Stimulated activated CD8-positive, alpha-beta memory T cell treated with anti-CD3 and anti-CD28 coated beads, Interleukin-15, amount 100 ng/mL, for 4 hours (primary cell): Measurements from ENCODE around the gene AHNAK.
A peak's percentile ranks its signal among the peaks of the same experiment; 100 is the strongest.

Source experiments
- DNase-seq, 2 donors: peaks; one replicate each; pipeline ENCODE4 v3.0.0-alpha.2; 2020; ENCODE audit warnings: low read depth in 2 of 2

AHNAK gene

DNA sequence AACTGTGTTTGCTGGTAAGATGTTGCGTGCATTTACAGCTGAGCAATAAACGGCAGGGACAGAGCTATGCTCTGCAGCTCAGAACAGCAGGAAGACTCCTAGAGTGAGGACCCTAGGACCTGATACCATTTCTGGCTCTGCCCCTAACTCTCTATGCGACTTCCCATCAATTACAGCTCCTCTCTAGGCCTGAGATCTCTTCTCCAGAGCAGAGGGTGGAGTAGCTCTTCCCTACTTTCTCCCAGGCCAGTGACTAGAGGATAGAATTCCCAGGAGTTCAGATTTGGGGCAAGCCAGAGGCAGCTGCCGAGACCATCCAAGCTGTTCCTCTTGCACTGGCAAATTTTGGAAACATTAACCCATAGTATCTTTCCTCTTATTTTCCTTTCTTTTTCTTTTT is 140.6 kb downstream of the AHNAK start:
- DNase-seq = no peak

DNA sequence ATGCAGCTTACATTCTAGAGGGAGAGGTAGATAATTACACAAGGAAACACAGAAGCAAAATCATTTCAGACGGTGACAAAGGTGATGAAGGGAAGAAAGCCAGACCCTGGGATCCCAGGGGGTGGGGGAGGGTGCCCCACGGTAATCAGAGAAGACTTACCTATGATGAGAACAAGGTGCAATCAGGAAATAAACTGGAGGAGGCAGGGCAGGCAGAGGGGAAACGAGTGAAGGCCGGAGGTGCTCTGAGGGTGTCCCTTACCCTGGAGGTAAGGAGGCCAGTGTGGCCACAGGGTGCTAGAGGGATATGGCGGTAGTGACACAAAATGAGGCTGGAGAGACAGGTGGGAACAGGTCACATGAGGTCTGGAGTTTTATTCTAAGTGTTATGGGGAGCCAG is 141.7 kb downstream of the AHNAK start:
- no peak for DNase-seq

DNA sequence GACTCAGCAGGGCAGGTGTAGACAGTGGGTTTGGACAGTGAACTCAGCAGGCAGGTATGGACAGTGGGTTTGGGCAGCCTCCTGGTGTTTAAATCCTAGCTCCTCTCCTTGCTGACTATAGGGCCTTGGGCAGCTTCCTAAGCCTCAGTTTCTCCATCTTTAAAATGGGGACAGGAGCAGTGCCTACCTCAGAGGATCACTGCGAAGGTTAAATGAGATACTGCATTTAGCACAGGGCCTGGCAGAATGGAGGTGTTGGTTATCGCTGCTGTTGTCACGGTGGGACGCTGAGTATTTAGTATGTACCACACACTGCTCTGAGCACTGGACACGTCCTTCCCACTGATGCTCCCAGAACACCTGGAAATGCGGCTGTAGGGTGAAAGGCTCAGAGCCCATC is 142.2 kb downstream of the AHNAK start:
- no peak for DNase-seq

DNA sequence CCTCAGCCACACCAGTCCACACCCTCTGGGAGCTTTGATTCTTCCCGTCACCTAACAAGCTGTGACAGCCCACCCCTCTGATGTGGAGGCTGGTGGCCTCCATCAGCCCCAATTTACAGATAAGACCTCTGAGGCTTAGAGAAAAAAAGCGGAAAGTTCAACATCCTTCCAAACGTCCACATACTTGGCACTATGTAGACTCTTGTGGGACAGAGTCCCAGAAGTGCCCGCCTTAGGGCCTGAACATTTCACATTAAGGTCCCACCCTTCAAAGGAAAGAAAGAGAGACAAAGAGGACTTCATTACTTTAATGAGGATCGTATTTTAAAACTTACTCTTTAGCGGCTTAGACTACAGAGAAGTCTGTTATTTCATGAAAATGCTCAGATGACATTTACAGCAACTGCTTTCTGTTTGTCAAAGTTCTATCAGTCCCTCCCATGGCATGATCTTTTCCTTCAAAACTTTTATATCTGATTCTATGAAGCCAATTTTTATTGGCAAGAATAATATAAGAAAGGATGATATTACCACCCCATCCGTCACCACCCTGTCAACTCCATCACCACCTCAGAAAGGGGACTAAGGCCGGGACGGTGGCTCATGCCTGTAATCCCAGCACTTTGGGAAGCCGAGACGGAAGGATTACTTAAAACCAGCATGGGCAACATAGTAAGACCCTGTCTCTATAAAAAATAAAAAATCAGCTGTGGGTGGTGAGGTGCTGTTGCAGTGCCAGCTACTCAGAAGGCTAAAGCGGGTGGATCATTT is 143.5 kb downstream of the AHNAK start:
- DNase-seq = no peak

DNA sequence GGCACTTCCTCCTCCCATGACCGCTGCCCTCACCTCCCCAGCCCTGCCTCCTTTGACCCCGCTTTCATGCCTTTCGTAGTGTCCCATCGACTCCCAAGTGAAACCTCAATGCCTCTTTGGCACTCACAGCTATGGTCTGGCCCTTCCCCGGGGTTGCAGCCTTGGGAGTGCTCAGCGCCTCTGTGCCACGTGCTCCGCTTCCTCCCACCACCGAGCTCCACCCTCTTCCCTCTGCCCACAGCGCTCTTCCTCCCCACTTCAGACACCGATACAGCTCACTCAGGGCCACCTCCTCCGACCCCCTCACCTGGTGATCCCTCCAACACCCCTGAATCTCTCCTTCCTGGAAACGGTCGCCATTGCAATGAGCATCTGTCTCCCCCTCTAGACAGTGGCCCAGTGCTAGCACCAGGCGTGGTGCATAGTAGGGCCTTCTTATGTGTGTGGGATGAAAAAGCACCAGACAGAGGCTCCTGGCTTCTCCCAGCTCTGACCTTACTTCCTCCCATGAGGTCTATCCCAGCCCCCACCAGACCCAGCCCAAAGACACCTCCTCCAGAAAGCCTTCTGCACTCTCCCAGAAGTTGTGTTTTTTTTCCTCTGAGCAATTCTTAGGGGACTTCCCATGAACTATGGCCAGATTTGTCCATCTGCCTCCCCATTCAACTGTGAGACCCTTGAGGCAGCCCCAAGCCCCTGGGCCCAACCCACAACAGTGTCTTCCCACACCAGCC is 144.2 kb downstream of the AHNAK start:
- DNase-seq = peak; percentile 15 to 30

DNA sequence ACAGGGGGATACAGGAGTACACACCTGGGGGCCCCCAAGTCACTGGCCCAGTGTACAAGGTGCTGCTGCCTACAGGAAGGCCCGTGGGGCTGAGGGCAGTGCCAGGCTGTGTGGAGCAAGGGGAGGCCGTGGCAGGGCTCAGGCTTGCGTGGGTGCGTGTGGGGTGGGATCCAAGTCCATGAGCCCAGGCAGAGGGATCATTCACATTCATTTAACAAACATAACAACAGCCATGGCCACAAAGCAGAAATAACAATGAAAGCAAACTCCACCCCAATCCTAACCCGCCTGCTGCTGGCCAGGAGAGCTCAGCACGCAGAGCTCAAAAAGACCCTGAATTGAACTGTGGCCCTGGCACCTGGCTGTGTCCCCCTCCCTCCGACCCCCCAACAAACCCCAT is 144.8 kb downstream of the AHNAK start:
- no peak for DNase-seq

GRCh38 chr11:62401356-62401755 is 145.2 kb downstream of the AHNAK start:
- DNase-seq = no peak

DNA sequence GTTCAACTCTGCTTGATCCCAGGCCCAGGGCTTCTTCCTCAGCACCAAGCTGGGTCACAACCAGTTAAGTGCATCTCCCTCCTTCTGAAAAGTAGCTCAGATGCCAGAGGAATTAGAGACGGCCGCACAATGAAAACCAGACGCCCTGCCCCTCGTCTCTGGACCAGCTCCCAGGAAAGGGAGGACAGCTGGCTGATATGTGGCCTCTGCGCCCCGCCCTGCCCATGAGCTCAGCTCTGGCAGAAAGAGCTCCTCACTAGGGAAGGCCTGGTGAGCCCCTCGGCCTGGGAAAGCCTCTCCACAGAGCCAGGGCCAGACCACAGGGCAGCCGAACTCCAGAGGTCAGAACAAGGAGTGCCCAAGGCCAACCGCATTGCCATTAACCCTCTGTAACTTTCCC is 145.8 kb downstream of the AHNAK start:
- no peak for DNase-seq

DNA sequence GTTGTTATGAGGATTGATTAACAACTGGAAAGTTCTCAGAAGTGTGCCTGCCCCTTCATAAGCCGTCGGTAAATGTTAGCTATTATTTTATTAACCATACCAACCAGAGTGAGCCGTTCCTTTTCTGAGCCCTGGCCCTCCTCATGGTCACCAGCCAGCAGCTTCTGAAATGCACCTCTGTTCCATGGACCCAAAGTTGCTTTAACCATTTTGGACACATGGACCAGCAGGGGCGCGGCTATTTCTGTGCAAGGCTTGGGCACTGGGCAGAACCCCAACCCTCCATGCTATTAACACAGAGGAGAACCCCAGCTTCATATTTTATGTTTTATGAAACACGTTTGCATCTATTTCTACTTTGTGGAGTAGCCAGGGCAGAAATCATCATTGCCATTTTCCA is 146.3 kb downstream of the AHNAK start:
- DNase-seq = no peak

DNA sequence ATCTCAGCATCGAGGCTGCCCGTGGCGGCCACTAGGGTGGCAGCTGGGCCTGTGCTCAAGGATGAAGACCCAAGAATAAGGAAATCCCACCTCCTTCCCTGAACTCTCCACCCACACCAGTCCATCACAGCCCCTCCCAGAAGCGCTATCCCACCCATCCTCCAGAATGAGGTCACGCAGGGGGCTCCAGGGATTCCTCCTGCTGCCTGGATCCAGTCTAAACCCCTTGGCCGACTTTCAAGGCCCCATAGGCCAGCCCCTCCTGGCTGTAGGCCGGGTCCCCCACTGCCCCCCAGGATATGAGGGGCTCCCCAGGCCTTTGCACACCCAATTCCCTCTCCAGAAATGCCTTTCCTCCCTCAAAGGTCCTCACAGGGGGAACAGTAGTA is 146.7 kb downstream of the AHNAK start:
- DNase-seq = no peak

- DNase-seq = no peak
Observed at GRCh38 chr11:62399172-62399877, 147.3 kb downstream of the AHNAK start.

DNA sequence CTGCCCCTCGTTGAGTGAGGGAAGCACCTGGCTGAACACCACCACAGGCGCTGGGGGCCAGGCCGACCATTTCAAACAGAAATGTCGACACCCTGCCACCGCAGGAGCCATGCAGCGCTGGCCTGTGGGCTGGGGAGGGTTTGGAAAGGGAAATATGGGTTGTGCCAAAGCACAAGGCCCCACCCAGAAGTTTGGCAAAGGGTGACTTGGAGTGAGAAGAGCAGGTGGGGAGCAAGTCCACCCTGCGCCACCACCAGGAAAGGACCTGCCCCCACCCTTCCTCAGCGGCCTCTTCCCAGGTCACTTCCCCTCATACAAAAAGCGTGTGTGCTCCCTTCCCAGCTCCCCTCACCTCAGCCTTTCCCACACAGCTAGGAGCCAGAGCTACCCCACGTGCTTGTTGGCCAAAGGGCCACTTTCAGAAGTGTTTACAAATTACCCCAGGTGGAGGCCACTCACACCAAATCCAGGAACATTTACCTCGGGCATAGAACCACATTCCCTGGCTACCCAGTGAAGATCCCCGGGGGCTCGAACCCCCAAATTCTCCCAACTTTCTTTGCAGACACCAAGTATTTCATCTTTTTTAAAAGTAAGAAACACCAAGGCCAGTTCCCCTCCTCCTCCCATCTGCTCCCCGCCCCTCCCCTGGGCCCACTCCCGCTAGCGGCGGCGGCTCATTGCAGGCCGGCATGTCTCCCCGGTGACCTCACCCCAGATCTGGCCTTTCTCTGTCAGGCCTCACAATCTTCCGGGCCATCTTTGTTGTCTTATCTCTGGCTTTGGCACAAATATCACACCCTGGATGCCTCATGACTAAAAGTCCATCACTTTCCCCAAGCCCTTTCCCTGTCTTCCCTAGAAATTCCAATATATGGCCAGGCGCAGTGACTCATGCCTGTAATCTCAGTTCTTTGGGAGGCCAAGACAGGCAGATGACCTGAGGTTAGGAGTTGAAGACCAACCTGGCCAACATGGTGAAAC is 148.3 kb downstream of the AHNAK start:
- no peak for DNase-seq

GRCh38 chr11:62395885-62396551 is 150.6 kb downstream of the AHNAK start:
- DNase-seq = no peak

- DNase-seq = no peak
Observed at GRCh38 chr11:62394825-62395538, 151.6 kb downstream of the AHNAK start.

DNA sequence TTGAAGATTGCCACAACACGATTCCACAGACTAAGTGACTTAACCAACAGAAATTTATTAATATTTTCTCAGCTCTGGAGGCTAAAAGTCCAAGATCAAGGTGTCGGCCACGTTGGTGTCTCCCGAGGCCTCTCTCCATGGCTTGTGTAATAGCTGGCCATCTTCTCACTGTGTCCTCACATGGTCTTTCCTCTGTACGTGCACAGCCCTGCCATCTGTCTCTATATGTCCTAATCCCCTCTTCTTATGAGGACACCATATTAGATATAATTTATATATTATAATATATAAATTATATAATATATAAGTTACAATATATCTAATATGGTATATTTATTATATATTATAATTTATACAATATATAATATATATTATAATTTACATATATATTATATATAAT is 152.9 kb downstream of the AHNAK start:
- DNase-seq = no peak

DNA sequence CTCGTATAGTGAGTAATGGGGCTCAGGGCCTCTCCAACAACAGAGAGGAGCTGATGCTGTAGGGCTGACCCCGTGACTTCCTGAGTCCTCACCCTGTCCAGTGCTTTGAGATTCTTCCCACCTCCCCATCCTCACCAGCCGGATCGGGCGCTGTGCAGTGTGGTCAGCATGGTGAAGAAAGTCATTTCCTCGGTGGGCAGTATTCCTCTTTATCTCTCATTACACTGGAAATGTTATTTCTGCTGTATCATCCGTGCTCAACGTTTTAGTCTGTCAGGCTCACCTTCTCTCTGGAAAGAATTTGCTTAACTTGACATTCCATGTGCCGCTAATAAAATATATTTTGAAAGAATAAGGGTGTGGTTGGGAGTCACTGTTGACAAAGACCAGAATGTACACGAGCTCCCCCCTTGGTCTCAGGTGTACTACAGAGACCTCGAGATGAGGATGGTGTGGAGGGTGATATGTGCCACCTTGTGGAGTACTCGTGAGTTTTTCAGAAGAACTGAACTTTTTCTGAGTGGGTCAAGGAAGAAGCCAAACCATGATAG is 153.5 kb downstream of the AHNAK start:
- no peak for DNase-seq

DNA sequence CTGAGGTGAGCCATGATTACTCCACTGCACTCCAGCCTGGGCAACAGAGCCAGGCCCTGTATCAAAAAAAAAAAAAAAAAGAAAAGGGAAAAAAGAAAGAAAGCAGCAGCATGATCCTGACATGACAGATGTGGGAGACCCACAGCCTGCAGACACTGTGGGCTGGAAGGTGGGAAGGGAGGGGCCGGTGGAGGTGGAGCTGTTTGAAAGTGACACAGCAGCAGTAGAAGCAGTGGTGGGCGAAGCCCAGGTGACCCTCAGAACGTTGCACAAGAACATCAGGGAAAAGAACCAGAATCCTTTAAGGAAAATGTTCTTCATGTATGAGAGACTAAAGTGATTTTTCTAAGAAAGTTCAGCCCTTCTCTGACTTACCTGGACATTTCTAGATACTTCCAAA is 154.1 kb downstream of the AHNAK start:
- no peak for DNase-seq

- DNase-seq = no peak
Observed at GRCh38 chr11:62391642-62392425, 154.8 kb downstream of the AHNAK start.

- DNase-seq = no peak
Observed at GRCh38 chr11:62390722-62391121, 155.9 kb downstream of the AHNAK start.
